HL-60 (cell line): ENCODE measurements around the gene ZNF708.

Source experiments
- POLR2AphosphoS5 ChIP-seq: IDR thresholded peaks from 2 replicates; pipeline ENCODE4 v1.6.1; 2012; ENCODE audit warnings: low read depth
- SPI1 ChIP-seq: IDR thresholded peaks from 2 replicates; pipeline ENCODE4 v1.6.1; 2012; ENCODE audit warnings: low read depth, mild to moderate bottlenecking, borderline replicate concordance
- TF ChIP-seq, protein P1 (sequence below): IDR thresholded peaks from one replicate; pipeline ENCODE4 v1.5.1; 2011; ENCODE audit warnings: low read length, control low read depth, inconsistent platforms; ENCODE audit not compliant: insufficient read depth
- TF ChIP-seq, protein P2 (sequence below): IDR thresholded peaks from 2 replicates; pipeline ENCODE4 v1.6.1; 2012; ENCODE audit warnings: low read depth; ENCODE audit not compliant: insufficient replicate concordance

DNA sequence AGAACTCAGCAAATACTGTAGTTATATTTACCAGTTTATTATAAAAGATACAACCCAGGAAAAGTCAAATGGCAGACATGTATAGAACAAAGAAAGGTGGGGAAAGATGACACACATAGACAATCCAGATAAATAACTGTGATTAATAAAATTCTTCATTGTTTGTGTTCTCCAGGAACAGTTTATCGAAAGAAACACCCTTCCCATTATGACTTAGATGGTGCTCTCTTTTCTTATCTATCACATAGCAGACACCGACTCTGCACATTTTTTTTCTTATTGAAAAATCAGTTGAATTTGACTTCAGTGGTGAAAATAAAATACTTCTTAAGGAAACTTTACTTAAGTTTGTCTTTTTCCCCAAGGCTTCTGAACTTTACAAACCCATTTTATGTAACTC, 6.2 kb downstream of the ZNF708 start:
- TF ChIP-seq, protein P1, sequence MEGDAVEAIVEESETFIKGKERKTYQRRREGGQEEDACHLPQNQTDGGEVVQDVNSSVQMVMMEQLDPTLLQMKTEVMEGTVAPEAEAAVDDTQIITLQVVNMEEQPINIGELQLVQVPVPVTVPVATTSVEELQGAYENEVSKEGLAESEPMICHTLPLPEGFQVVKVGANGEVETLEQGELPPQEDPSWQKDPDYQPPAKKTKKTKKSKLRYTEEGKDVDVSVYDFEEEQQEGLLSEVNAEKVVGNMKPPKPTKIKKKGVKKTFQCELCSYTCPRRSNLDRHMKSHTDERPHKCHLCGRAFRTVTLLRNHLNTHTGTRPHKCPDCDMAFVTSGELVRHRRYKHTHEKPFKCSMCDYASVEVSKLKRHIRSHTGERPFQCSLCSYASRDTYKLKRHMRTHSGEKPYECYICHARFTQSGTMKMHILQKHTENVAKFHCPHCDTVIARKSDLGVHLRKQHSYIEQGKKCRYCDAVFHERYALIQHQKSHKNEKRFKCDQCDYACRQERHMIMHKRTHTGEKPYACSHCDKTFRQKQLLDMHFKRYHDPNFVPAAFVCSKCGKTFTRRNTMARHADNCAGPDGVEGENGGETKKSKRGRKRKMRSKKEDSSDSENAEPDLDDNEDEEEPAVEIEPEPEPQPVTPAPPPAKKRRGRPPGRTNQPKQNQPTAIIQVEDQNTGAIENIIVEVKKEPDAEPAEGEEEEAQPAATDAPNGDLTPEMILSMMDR, result no peak
- TF ChIP-seq POLR2AphosphoS5, result no peak
- TF ChIP-seq, protein P2, sequence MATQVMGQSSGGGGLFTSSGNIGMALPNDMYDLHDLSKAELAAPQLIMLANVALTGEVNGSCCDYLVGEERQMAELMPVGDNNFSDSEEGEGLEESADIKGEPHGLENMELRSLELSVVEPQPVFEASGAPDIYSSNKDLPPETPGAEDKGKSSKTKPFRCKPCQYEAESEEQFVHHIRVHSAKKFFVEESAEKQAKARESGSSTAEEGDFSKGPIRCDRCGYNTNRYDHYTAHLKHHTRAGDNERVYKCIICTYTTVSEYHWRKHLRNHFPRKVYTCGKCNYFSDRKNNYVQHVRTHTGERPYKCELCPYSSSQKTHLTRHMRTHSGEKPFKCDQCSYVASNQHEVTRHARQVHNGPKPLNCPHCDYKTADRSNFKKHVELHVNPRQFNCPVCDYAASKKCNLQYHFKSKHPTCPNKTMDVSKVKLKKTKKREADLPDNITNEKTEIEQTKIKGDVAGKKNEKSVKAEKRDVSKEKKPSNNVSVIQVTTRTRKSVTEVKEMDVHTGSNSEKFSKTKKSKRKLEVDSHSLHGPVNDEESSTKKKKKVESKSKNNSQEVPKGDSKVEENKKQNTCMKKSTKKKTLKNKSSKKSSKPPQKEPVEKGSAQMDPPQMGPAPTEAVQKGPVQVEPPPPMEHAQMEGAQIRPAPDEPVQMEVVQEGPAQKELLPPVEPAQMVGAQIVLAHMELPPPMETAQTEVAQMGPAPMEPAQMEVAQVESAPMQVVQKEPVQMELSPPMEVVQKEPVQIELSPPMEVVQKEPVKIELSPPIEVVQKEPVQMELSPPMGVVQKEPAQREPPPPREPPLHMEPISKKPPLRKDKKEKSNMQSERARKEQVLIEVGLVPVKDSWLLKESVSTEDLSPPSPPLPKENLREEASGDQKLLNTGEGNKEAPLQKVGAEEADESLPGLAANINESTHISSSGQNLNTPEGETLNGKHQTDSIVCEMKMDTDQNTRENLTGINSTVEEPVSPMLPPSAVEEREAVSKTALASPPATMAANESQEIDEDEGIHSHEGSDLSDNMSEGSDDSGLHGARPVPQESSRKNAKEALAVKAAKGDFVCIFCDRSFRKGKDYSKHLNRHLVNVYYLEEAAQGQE, result no peak
- TF ChIP-seq SPI1, result no peak
